ENCODE measurements around the gene UNC45A.

DNA sequence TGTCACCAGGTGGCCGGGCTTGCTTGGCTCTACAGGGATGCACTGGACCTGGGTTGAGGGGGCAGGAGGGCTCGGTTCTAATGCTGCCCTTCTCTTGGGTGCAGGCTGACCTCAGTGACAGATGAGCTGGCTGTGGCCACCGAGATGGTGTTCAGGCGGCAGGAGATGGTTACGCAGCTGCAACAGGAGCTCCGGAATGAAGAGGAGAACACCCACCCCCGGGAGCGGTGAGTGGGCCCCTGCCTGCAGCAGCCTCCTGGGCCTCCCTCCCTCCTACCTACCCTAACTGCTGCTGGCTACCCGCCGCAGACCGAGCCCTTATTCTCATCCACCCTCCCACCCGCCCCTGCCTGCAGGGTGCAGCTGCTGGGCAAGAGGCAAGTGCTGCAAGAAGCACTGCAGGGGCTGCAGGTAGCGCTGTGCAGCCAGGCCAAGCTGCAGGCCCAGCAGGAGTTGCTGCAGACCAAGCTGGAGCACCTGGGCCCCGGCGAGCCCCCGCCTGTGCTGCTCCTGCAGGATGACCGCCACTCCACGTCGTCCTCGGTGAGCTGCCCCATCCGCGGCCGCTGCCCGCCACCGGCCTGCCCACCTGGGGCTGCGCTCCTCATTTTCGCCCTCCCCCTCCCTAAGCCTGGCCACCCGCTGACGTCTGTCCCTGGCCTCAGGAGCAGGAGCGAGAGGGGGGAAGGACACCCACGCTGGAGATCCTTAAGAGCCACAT lies 45.2 kb upstream of the UNC45A start:
- TF ChIP-seq, protein P1, sequence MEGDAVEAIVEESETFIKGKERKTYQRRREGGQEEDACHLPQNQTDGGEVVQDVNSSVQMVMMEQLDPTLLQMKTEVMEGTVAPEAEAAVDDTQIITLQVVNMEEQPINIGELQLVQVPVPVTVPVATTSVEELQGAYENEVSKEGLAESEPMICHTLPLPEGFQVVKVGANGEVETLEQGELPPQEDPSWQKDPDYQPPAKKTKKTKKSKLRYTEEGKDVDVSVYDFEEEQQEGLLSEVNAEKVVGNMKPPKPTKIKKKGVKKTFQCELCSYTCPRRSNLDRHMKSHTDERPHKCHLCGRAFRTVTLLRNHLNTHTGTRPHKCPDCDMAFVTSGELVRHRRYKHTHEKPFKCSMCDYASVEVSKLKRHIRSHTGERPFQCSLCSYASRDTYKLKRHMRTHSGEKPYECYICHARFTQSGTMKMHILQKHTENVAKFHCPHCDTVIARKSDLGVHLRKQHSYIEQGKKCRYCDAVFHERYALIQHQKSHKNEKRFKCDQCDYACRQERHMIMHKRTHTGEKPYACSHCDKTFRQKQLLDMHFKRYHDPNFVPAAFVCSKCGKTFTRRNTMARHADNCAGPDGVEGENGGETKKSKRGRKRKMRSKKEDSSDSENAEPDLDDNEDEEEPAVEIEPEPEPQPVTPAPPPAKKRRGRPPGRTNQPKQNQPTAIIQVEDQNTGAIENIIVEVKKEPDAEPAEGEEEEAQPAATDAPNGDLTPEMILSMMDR (IDR thresholded peaks at IDR 0.05) = no peak
- TF ChIP-seq POLR2A (IDR thresholded peaks at IDR 0.05) = no peak
